ENCODE measurements around the gene MUC4. TPM values are rescaled to one million over a fixed set of nuclear protein-coding genes. Genes with fewer than 3 reads are reported as not detected.
"Not testable (repeated sequence)": the region's sequence is repeated elsewhere in the genome, so short reads cannot be mapped to it uniquely, and the experiment has no call there.

Gene MUC4
- total RNA-seq, 1 donor from 2014 or later, result not detected

- DNase-seq (ENCODE audit: missing footprints) (no peak), ATAC-seq (no peak)
- intact Hi-C loops (cut with DNase I), result no loop called here
These were observed 74.8 kb downstream of the MUC4 start for GRCh38 chr3:195736866-195737490.

GRCh38 chr3:195735036-195735695 lies 76.6 kb downstream of the MUC4 start:
- intact Hi-C loops (cut with DNase I), result no loop called here
- ATAC-seq (no peak), DNase-seq (ENCODE audit: missing footprints) (no peak)

GRCh38 chr3:195732940-195733339 lies 78.8 kb downstream of the MUC4 start:
- no peak for ATAC-seq
- intact Hi-C loops (cut with DNase I), result no loop called here
- DNase-seq (ENCODE audit: missing footprints), result peak; percentile 74

DNA sequence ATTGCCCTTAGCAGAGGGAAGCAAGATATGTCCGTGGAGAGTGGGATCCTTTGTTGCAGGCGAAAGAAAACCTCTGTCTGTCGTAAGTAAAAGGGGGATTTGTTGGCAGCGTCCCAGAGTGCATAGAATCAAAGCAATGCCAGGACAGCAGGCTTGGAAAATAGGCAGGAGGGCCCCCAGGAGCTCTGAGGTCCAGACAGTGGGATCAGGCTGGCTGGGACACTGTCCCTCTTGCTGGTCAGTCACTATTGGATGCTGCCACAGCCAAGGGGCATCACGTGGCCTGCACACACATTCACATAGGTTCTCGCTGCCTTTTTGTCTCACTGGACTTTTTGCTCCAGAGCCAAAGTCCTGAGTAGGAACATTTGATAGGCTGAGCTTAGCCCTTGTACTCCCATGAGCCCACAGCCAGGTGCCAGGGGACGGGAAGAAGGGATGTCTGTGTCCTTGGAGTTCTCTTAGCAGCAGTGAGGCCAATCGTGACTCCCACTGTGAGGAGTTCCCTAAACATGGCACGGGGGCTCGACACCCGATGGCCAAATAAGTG lies 80.3 kb downstream of the MUC4 start:
- no peak for DNase-seq (ENCODE audit: missing footprints)
- no peak for ATAC-seq
- intact Hi-C loops (cut with DNase I), result no loop called here

GRCh38 chr3:195729476-195730251 lies 82.1 kb downstream of the MUC4 start:
- ATAC-seq (no peak), DNase-seq (ENCODE audit: missing footprints) (no peak)
- intact Hi-C loops (cut with DNase I), result loop anchor here (2.0 kb wide), 1 partner anchor 17 kb away; no protein-coding TSS in a partner anchor

DNA sequence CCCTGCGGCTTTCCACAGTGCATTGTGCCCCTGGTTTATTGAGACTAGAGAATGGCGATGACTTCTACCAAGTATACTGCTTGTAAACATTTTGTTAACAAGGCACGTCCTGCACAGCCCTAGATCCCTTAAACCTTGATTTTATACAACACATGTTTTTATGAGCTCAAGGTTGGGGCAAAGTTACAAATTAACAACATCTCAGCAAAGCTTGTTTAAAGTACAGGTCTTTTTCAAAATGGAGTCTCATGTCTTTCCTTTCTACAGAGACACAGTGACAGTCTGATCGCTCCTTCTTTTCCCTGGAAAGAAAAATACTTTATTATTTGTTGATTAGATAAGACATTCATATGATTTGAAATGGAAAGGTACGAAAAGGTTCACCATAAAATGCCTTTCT lies 82.9 kb downstream of the MUC4 start:
- intact Hi-C loops (cut with DNase I), result loop anchor here (2.0 kb wide), 1 partner anchor 18 kb away; no protein-coding TSS in a partner anchor
- not testable (repeated sequence) for ATAC-seq; DNase-seq (ENCODE audit: missing footprints)

DNA sequence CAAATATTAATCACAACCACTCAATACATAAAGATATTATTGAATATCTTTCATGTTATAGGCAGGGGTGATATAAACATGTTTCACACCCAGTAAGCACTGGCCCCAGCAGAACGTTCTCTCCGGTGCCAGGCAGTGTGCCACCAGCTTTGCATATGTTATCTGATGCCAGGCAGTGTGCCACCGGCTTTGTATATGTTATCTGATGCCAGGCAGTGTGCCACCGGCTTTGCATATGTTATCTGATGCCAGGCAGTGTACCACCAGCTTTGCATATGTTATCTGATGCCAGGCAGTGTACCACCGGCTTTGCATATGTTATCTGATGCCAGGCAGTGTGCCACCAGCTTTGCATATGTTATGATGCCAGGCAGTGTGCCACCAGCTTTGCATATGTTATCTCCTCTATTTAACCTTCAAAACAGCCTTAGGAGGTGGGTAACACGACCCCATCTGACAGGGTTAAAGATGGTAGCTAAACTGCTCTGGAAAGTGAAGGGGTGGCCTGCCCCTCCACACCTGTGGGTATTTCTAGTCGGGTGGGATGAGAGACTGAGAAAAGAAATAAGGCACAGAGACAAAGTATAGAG lies 84.0 kb downstream of the MUC4 start:
- no peak for DNase-seq (ENCODE audit: missing footprints)
- no peak for ATAC-seq
- intact Hi-C loops (cut with DNase I), result loop anchor here (2.0 kb wide), 1 partner anchor 19 kb away; no protein-coding TSS in a partner anchor

GRCh38 chr3:195725916-195726740 lies 85.6 kb downstream of the MUC4 start:
- intact Hi-C loops (cut with DNase I); DNase-seq (ENCODE audit: missing footprints): not testable (repeated sequence)

DNA sequence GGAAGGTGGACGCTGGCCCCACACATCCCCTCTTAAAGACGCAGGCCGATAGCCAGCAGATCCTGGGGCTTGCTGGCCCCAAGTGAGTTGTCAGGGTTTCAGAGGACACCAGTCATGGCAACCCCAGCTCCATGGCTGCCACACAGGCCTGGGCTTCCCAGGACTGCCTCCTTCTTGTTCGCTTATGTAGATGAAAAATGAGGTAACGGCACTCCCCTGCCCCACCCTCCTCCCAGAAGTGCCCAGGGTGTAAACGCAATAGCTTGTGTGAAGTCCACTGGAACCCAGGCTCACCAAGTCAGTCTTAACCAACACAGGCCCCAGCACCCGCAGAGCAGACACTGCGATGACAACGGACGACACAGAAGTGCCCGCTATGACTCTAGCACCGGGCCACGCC lies 87.4 kb downstream of the MUC4 start:
- DNase-seq (ENCODE audit: missing footprints); intact Hi-C loops (cut with DNase I); ATAC-seq: not testable (repeated sequence)

More at GRCh38 chr3:195725916-195726740, 85.6 kb downstream of the MUC4 start:
- ATAC-seq, result not testable (repeated sequence)

DNA sequence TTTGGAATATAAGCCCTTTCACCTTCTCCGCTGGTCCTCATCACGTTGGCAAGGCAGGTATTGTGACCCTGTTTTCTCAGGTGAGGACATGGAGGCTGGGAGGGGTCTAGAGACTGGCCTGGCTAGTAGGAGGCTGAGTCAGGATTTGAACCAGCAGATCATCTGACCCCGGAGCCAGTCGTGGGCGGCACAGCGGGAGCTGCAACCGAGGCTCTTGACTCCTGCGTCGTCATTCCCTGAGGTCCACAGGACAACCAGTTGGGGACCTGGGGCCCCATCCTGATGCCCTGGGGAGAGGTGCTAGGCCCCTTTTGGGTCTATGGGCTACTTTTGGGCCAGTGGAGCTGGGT lies 88.8 kb downstream of the MUC4 start:
- DNase-seq (ENCODE audit: missing footprints); ATAC-seq; intact Hi-C loops (cut with DNase I): not testable (repeated sequence)

GRCh38 chr3:195722139-195722995 lies 89.4 kb downstream of the MUC4 start:
- DNase-seq (ENCODE audit: missing footprints); intact Hi-C loops (cut with DNase I): not testable (repeated sequence)
- ATAC-seq, result peak; percentile 9

DNA sequence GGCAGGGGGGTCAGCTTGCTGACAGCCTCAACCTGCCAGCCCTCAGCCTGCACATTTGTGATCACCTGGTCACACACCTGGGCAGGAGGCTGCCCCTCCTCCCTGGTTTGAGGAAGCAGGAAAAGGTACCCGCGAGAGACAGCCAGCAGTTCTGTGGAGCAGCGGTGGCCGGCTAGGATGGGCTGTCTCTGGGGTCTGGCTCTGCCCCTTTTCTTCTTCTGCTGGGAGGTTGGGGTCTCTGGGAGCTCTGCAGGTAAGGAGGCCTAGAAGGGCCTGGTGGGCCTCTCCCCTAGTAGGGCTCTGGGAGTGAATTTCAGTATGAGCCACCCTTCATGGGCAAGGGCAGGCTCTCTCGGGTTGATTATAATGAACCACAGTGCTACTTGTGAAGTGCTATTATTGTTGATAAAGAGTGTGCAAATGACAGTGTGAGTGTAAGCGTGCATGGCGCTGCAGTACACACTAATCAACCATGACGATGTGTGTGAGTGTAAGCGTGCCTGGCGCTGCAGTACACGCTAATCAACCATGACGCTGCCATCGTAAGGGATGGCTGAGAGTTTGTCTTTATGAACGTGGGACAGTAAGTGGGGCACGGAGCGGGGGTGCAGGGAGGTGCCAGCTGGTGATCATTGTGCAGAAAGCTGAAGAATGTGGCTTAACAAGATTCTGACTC lies 90.8 kb downstream of the MUC4 start, which contains the start of gene MUC20:
MUC20 (plus strand) TSS at position 148 of the 676 bp plus-strand sequence; CDS start at position 178, 30 bp downstream.
- DNase-seq (ENCODE audit: missing footprints); intact Hi-C loops (cut with DNase I); ATAC-seq: not testable (repeated sequence)

GRCh38 chr3:195719514-195720254 lies 92.0 kb downstream of the MUC4 start:
- ATAC-seq; DNase-seq (ENCODE audit: missing footprints); intact Hi-C loops (cut with DNase I): not testable (repeated sequence)

DNA sequence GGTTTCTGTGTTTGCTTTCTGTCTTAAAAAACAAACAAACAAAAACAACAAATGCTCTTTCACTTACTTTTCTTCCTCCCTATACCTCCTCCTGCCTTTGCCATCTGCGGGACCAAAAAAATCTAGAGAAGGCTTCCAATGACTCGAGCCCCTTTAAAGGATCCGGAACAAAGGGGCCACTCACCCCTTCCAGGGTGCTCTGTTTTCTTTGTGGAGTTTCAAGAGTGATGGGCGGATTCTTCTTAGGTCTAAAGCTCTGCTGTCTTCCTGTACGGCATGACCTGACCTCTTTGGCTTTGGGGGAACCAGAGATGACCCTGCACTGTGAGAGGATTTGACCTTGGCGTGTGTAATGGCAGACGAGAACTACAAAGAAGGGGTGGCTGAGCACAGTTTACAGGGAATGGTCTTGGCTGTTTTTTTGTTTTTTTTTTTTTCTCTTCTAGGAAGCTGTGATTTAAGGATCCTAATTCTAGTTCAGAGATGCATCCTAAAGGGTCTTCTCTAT lies 93.2 kb downstream of the MUC4 start:
- no peak for ATAC-seq
- no peak for DNase-seq (ENCODE audit: missing footprints)
- intact Hi-C loops (cut with DNase I), result no loop called here

GRCh38 chr3:195717852-195718476 lies 93.8 kb downstream of the MUC4 start:
- DNase-seq (ENCODE audit: missing footprints), result no peak
- intact Hi-C loops (cut with DNase I), result no loop called here
- no peak for ATAC-seq
